Keratinocyte (primary cell): ENCODE measurements around the gene TMEM18. TPM values are rescaled to one million over a fixed set of nuclear protein-coding genes. Genes with fewer than 3 reads are reported as not detected.

Experiments used
- DNase-seq: peaks from one replicate; pipeline ENCODE4 v3.0.0-alpha.2; 2011; ENCODE audit warnings: low read depth, missing footprints, low spot score
- FAIRE-seq: peaks from 2 replicates; lab custom pipeline; 2011; peaks lifted over from hg19 to GRCh38; lab: Jason Lieb, UNC
- H2AFZ ChIP-seq: 2 replicates; pipeline ENCODE4 v1.6.0; 2012; ENCODE audit warnings: low read length, control low read depth, inconsistent platforms; ENCODE audit not compliant: control insufficient read depth
- H3K27ac ChIP-seq: 2 replicates; pipeline ENCODE4 v1.5.1; 2011; ENCODE audit warnings: low read length; ENCODE audit not compliant: control insufficient read depth, insufficient read depth
- H3K27me3 ChIP-seq: 3 replicates; pipeline ENCODE4 v1.6.0; 2011; ENCODE audit warnings: low read length; ENCODE audit not compliant: control insufficient read depth, insufficient read depth; ENCODE audit errors: extremely low read depth
- H3K36me3 ChIP-seq, 2 experiments: 2 replicates in 1 of 2; 3 replicates in 1 of 2; pipeline ENCODE4 v1.5.1; 2011; ENCODE audit warnings: low read length in 2 of 2, mild to moderate bottlenecking in 1 of 2; ENCODE audit not compliant: control insufficient read depth in 2 of 2, insufficient read depth in 2 of 2; ENCODE audit errors: extremely low read depth in 1 of 2
- H3K4me1 ChIP-seq: 3 replicates; pipeline ENCODE4 v1.5.1; 2011; ENCODE audit warnings: low read length; ENCODE audit not compliant: control insufficient read depth, insufficient read depth; ENCODE audit errors: extremely low read depth
- H3K4me2 ChIP-seq: 3 replicates; pipeline ENCODE4 v1.6.0; 2011; ENCODE audit warnings: low read depth, low read length; ENCODE audit not compliant: control insufficient read depth, insufficient read depth; ENCODE audit errors: extremely low read depth
- H3K4me3 ChIP-seq, 3 experiments: fragments of 200-600 bp in 1 of 3; sonication (generic) in 1 of 3; 2 replicates in 2 of 3; 3 replicates in 1 of 3; pipeline ENCODE4 v1.5.1; 2011 to 2016; ENCODE audit warnings: low read length in 3 of 3, mild to moderate bottlenecking in 3 of 3, control low read depth in 2 of 3, inconsistent platforms in 1 of 3, low read depth in 1 of 3, mixed read lengths in 1 of 3, mixed run types in 1 of 3, moderate library complexity in 1 of 3; ENCODE audit not compliant: control insufficient read depth in 2 of 3, insufficient read depth in 2 of 3; ENCODE audit errors: extremely low read depth in 1 of 3
- H3K79me2 ChIP-seq: 2 replicates; pipeline ENCODE4 v1.6.0; 2012; ENCODE audit warnings: low read length; ENCODE audit not compliant: control insufficient read depth, insufficient read depth
- H3K9ac ChIP-seq: 3 replicates; pipeline ENCODE4 v1.6.0; 2011; ENCODE audit warnings: low read length; ENCODE audit not compliant: control insufficient read depth, insufficient read depth; ENCODE audit errors: extremely low read depth
- H3K9me1 ChIP-seq: 3 replicates; pipeline ENCODE4 v1.6.0; 2011; ENCODE audit warnings: low read length; ENCODE audit not compliant: control insufficient read depth, insufficient read depth; ENCODE audit errors: extremely low read depth
- H3K9me3 ChIP-seq: 2 replicates; pipeline ENCODE4 v1.5.1; 2012; ENCODE audit warnings: low read depth, low read length; ENCODE audit not compliant: control insufficient read depth
- H4K20me1 ChIP-seq: 3 replicates; pipeline ENCODE4 v1.6.0; 2011; ENCODE audit warnings: low read length; ENCODE audit not compliant: control insufficient read depth, insufficient read depth; ENCODE audit errors: extremely low read depth
- EZH2 ChIP-seq: IDR thresholded peaks from one replicate; pipeline ENCODE4 v1.6.1; 2012; ENCODE audit warnings: inconsistent platforms, mild to moderate bottlenecking, low read length, moderate library complexity
- dilution Hi-C: fragments of 300-500 bp; cut with MboI; formaldehyde crosslinking; loops from one replicate; pipeline ENCODE4 v1.7.0; 2020; ENCODE audit warnings: low sequenced_read_pairs; ENCODE audit not compliant: extremely low pct_ligation_motif_present
- polyA plus RNA-seq, 5 experiments: library from polyadenylated mRNA; depleted of rRNA in 3 of 5; stranded (reverse) in 3 of 5; stranded (forward) in 1 of 5; unstranded in 1 of 5; fragments of >200 nt; gene quantifications; 1 replicate in 1 of 5; 2 replicates in 3 of 5; 3 replicates in 1 of 5; pipeline versions ENCODE4 v1.2.1 to v1.2.3, GENCODE V29; 2011 to 2012; ENCODE audit warnings: missing spikeins in 2 of 5, low read depth in 1 of 5, low replicate concordance in 1 of 5
- TF ChIP-seq, protein P1 (sequence below), 3 experiments: IDR thresholded peaks in 1 of 3; conservative IDR thresholded peaks in 1 of 3; optimal IDR thresholded peaks in 1 of 3; 2 replicates in 2 of 3; 3 replicates in 1 of 3; pipeline versions ENCODE3 to v1.5.1; 2011; ENCODE audit warnings: low read length in 3 of 3, mild to moderate bottlenecking in 3 of 3, moderate library complexity in 2 of 3, control low read depth in 1 of 3, inconsistent platforms in 1 of 3; ENCODE audit not compliant: insufficient read depth in 2 of 3; ENCODE audit errors: extremely low read depth in 1 of 3

Gene TMEM18
- polyA plus RNA-seq, 1 donor (not counting 4 experiments of a cell fraction or from before 2014, with no cell fraction given) = 27.7 TPM

- no peak overlapping the region for H3K9ac ChIP-seq
- no peak for FAIRE-seq
- H3K4me1 ChIP-seq = no peaks in the 10 kb centered on the region
- H3K4me2 ChIP-seq = no peak overlapping the region
- no peak for DNase-seq
- no peaks in the 10 kb centered on the region for H4K20me1 ChIP-seq
- no peak overlapping the region for H3K4me3 ChIP-seq
- no peak overlapping the region for H3K27ac ChIP-seq
- dilution Hi-C loops = no loop called here
- H3K27me3 ChIP-seq = no peaks in the 10 kb centered on the region
- no peaks in the 10 kb centered on the region for H3K9me3 ChIP-seq
- no peaks in the 10 kb centered on the region for H3K36me3 ChIP-seq
- H3K9me1 ChIP-seq = no peaks in the 10 kb centered on the region
- no peak overlapping the region for H2AFZ ChIP-seq
- no peaks in the 10 kb centered on the region for H3K79me2 ChIP-seq
- TF ChIP-seq, protein P1, sequence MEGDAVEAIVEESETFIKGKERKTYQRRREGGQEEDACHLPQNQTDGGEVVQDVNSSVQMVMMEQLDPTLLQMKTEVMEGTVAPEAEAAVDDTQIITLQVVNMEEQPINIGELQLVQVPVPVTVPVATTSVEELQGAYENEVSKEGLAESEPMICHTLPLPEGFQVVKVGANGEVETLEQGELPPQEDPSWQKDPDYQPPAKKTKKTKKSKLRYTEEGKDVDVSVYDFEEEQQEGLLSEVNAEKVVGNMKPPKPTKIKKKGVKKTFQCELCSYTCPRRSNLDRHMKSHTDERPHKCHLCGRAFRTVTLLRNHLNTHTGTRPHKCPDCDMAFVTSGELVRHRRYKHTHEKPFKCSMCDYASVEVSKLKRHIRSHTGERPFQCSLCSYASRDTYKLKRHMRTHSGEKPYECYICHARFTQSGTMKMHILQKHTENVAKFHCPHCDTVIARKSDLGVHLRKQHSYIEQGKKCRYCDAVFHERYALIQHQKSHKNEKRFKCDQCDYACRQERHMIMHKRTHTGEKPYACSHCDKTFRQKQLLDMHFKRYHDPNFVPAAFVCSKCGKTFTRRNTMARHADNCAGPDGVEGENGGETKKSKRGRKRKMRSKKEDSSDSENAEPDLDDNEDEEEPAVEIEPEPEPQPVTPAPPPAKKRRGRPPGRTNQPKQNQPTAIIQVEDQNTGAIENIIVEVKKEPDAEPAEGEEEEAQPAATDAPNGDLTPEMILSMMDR (optimal IDR thresholded peaks at IDR 0.05 in 1 of 3, IDR thresholded peaks at IDR 0.05 in 1 of 3, conservative IDR thresholded peaks at IDR 0.05 in 1 of 3; ENCODE audit: extremely low read depth in 1 of 3, insufficient read depth in 2 of 3, low read length in 3 of 3) = no peak
- no peak for TF ChIP-seq EZH2
Observed at GRCh38 chr2:690799-691198, 13.6 kb upstream of the TMEM18 start.

DNA sequence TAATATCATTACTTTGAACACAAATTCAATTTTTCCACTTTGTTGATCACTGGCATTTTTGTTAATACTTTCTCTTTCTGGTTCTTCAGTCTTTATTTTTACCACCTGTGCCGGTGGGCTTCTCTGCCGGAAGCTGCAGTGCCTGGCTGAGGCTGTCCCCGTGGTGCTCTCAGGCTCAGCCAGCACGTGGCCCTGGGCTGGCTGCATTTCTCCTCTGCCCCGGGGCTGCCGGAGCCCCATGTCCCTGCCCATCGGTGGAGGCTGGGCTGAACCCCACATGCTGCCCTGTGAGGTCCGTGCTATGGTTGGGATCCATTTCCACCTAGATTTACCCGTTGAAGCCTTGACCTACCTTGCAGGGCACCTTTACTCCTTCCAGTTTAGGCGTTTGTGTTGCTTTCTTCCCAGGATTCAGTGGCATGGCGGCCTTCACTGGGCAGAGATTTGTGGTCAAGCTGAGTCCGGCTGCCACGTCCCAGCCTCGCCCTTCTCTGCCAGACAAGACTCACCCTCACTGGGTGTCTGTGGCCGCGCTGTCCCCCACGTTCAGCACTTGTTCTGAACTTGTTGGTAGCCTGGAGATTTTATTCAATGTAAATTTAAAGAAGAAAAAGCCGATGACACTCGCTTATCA is 12.8 kb upstream of the TMEM18 start:
- Histone ChIP-seq H3K4me3 (no peak overlapping the region), H3K4me2 (no peak overlapping the region), H3K27ac (no peak overlapping the region), H3K27me3 (no peaks in the 10 kb centered on the region), H3K79me2 (no peaks in the 10 kb centered on the region), H4K20me1 (no peaks in the 10 kb centered on the region), H3K9ac (no peak overlapping the region), H3K36me3 (no peaks in the 10 kb centered on the region), H3K4me1 (no peaks in the 10 kb centered on the region), H2AFZ (no peak overlapping the region), H3K9me3 (no peaks in the 10 kb centered on the region), H3K9me1 (no peaks in the 10 kb centered on the region)
- dilution Hi-C loops = no loop called here
- TF ChIP-seq EZH2 = no peak
- TF ChIP-seq, protein P1 (optimal IDR thresholded peaks at IDR 0.05 in 1 of 3, IDR thresholded peaks at IDR 0.05 in 1 of 3, conservative IDR thresholded peaks at IDR 0.05 in 1 of 3; ENCODE audit: extremely low read depth in 1 of 3, insufficient read depth in 2 of 3, low read length in 3 of 3) = no peak
- FAIRE-seq (no peak), DNase-seq (no peak)
